Smooth muscle cell of the brain vasculature (primary cell): ENCODE results near the gene IL1RN.

Experiments
- DNase-seq: peaks from one replicate; pipeline ENCODE4 v3.0.0-alpha.2; 2012; ENCODE audit warnings: low read depth, low spot score

IL1RN gene

DNA sequence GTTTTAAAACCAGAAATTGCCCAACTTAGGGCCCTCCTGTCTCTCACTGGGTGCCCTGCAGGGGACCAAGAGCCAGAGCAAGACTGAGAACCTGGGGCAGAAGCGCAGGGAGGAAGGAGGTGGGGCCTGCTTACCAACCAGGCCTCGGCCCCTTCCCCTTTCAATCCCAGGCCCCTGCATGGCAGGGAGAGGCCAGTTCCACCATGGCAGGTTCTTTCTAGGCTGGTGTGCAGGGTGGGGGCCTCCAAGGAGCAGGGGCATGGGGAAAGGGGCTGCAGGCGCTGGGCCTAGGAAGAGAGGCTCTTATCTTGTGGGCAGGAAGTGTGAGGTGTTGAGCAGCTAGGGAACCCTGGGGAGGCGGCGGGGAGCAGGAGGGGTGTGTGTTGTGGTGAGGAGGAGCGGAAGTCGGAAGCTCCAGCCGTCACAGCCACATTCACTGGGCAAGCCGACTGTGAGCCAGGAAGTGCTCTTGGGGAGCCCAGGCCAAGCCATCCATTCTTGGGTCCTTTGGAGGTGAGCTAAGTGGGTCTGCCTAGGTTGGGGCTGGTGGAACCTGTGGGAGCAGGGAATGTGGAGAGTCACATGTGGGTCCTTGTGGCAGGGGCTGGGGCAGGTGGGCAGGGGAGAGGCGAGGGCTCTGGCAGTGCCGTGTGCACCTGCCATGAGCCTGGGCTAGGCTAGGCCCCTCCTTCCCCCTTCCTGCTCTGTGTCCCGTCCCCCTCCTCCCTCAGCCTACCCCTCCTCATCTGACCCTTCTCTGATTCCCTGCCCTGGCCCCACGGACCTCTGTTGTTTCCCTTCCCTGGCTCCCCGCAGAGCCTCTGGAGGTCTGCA, 46.4 kb downstream of the IL1RN start, which contains the start of gene PSD4:
TSS of gene PSD4 (plus strand) at position 430 of the 834 bp plus-strand sequence. CDS start 8,486 bp downstream, outside the sequence.
- DNase-seq: no peak

GRCh38 chr2:113174376-113174750, 47.0 kb downstream of the IL1RN start:
- no peak for DNase-seq

GRCh38 chr2:113175042-113175628, 47.7 kb downstream of the IL1RN start:
- DNase-seq: no peak

GRCh38 chr2:113175736-113176695, 48.6 kb downstream of the IL1RN start:
- DNase-seq: no peak

DNA sequence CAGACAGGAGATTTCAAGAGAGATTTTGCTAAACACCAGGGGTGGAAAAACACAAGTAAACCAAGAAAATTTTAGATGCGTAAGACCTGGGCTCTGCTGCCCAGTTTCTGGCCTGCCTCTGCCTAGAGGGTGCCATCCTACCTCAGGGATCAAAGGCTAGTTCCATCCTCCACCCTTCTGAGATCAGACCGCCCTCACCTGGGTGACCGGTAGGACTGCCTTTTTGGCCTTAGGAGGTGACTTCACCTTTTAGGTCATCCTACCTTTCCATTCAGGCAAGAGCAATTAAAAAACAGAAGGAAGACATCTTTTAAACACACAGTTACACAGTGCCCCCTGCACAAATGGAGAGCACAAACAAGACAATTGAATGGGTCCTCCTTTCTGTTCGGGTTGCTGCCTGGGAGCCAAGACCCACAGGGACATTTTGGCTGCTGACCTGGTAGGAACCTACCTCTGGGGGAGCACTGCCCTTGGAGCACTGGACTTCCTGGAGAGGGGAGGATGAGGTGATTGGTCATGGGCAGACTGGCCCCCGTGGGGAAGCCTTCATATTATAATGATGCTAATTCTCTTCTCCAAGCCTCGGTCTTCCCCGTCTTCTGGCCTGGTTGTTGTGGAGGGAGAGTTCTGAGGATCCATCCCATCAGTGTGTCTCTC, 49.4 kb downstream of the IL1RN start:
- no peak for DNase-seq

- DNase-seq: no peak
Observed at GRCh38 chr2:113178069-113178746, 50.8 kb downstream of the IL1RN start.

- no peak for DNase-seq
Observed at GRCh38 chr2:113178891-113179290, 51.5 kb downstream of the IL1RN start.

- DNase-seq: no peak
Observed at GRCh38 chr2:113179446-113180045, 52.1 kb downstream of the IL1RN start.

DNA sequence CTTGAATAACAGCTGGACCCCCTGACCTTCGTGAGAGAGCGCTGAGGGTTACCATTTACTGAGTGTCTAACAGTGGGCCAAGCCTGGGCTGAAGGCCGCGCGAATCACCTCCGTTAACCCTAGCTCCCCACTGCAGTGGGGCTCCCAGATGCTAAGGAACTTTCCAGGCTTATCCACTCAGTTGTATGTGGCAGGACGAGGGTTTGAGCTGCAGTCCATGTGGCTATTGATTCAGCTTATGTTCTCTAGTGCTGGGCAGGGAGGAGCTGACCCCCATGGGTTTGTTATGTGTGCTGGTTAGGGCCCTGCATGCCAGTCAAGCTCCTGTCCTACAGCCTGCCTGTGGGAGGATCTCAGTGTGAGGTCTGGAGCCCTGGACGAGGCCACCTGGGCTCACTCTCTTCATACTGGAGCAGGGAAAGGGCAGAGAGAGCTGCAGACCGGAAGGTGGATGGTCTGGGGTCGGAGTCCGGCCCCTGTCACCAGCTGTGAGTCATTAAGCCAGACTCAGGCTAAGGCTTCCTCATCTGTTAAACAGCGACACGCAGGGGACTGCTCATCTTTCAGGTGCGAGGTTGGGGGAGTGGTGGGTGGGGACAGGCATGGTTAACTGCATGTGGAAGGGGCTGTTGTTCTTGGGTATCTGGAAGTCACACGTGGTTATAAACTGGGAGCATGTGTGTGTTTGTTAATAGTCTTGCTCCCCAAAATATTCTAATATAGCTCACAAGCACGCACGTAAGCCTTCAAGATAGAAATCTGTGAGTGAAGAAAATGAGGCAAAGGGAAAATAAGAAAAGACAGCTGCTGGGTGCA, 52.9 kb downstream of the IL1RN start:
- no peak for DNase-seq

DNA sequence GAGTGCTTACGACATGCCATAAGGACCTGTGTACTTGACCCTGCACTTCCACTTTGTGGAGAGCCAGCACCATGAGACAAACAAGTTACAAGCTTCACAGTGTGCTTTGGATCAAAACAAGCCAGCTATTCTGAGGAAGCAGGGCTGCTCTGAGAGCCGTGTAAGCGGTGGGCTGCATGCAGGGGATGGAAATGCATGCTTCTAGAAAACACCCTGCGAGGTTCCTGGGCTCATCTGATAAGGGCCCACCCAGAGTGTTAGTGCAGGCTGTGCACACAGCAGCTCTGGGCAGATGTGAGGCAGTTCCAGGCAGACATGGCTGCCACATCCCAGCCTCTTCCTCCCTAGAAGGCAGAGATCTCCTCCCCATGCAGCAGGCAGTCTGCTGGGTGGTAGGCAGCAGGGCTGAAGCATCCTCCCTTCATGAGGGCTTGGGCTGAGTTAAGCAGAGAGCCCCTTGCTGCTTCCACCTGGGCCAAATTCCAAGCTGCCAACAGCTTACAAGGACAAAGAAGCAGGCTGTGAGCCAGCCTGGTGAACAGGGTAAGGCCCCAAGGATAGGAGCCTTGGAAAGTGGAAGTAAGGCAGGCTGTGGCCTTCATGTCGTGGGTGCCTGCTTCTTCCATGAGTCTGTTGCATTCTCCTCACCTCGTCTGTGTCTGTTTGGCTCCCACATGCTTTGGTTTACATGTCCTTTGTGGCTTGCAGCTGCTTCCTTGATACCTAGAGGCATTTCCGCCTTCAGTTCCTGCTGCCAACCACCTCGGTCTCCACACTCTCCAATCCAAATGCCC, 54.1 kb downstream of the IL1RN start:
- no peak for DNase-seq

DNA sequence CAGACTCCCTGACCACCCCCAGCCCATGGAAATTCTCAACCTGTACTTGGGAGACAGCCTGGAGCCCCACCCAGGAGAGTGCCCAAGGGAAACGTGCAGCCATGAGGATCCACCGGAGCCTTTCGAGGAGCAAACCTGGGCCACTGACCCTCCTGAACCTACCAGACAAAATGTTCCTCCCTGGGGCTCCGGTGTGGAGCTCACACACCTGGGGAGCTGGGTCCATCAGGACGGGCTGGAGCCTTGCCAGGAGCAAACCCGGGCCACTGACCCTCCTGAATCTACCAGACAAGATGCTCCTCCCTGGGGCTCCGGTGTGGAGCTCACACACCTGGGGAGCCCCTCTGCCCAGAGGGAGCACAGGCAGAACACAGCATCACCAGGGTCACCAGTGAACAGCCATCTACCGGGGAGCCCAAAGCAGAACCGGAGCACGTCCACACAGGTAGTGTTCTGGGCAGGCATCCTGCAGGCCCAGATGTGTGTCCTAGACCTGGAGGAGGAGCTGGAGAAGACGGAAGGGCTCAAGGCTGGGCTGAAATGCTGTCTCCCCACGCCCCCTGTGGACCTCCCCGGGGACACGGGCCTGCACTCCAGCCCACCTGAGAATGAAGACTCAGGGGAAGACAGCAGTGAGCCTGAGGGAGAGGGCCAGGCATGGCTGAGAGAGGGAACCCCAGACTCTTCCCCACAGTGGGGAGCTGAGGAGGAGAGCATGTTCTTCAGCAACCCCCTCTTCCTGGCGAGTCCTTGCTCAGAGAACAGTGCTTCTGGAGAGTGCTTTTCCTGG, 55.3 kb downstream of the IL1RN start:
- no peak for DNase-seq

- DNase-seq: no peak
Observed at GRCh38 chr2:113183264-113183663, 55.9 kb downstream of the IL1RN start.
